HG03520 (cell line): Measurements from ENCODE around the gene DUSP10.
A peak's percentile ranks its signal among the peaks of the same experiment; 100 is the strongest.

Experiments used
- ATAC-seq: cut with Tn5 transposase; IDR thresholded peaks from one replicate; pipeline ENCODE4 v1.9.1; 2021; ENCODE audit warnings: mild to moderate bottlenecking, moderate library complexity; ENCODE audit not compliant: unreplicated experiment

The DUSP10 gene

GRCh38 chr1:221766210-221766609, 24.3 kb upstream of the DUSP10 start:
- no peak for ATAC-seq

- ATAC-seq = no peak
These were observed 23.6 kb upstream of the DUSP10 start for GRCh38 chr1:221765527-221765926.

- no peak for ATAC-seq
These were observed 20.2 kb upstream of the DUSP10 start for GRCh38 chr1:221762121-221762520.

- ATAC-seq = peak; percentile 61
These were observed 19.6 kb upstream of the DUSP10 start for GRCh38 chr1:221761354-221762002.

GRCh38 chr1:221760911-221761310, 19.0 kb upstream of the DUSP10 start:
- no peak for ATAC-seq

GRCh38 chr1:221759436-221759835, 17.5 kb upstream of the DUSP10 start:
- no peak for ATAC-seq

GRCh38 chr1:221758455-221758854, 16.6 kb upstream of the DUSP10 start:
- no peak for ATAC-seq

GRCh38 chr1:221756830-221757551, 15.1 kb upstream of the DUSP10 start:
- no peak for ATAC-seq

- ATAC-seq = peak; percentile 26
These were observed 11.9 kb upstream of the DUSP10 start for GRCh38 chr1:221753828-221754188.

GRCh38 chr1:221751226-221751887, 9.5 kb upstream of the DUSP10 start:
- ATAC-seq = no peak

- ATAC-seq = no peak
These were observed 7.1 kb upstream of the DUSP10 start for GRCh38 chr1:221748981-221749380.

- ATAC-seq = no peak
These were observed 6.0 kb upstream of the DUSP10 start for GRCh38 chr1:221747839-221748238.

GRCh38 chr1:221743416-221744208, 1.7 kb upstream of the DUSP10 start:
- ATAC-seq = no peak

- ATAC-seq = peak; percentile 30
These were observed 896 bp upstream of the DUSP10 start for GRCh38 chr1:221742555-221743415.

- ATAC-seq = no peak
These were observed 741 bp downstream of the DUSP10 start for GRCh38 chr1:221740993-221741702.

- no peak for ATAC-seq
These were observed 1.4 kb downstream of the DUSP10 start for GRCh38 chr1:221740369-221740992.

GRCh38 chr1:221739677-221740025, 2.2 kb downstream of the DUSP10 start:
- ATAC-seq = no peak

GRCh38 chr1:221739018-221739676, 2.7 kb downstream of the DUSP10 start:
- no peak for ATAC-seq

GRCh38 chr1:221736714-221737113, 5.2 kb downstream of the DUSP10 start:
- ATAC-seq = no peak
